ENCODE measurements around the gene FAM50A.

Gene FAM50A

GRCh38 chrX:154468217-154468616 lies 24.3 kb downstream of the FAM50A start:
- no peak for DNase-seq

GRCh38 chrX:154469114-154469513 lies 25.2 kb downstream of the FAM50A start:
- DNase-seq, result no peak

- no peak for DNase-seq
Measured at GRCh38 chrX:154469880-154470279, 25.9 kb downstream of the FAM50A start.

- DNase-seq, result no peak
Measured at GRCh38 chrX:154470434-154470833, 26.5 kb downstream of the FAM50A start.

GRCh38 chrX:154470914-154471568 lies 27.1 kb downstream of the FAM50A start:
- DNase-seq, result no peak

GRCh38 chrX:154471839-154472684 lies 28.1 kb downstream of the FAM50A start:
- DNase-seq, result no peak

- DNase-seq, result no peak
Measured at GRCh38 chrX:154472685-154473632, 29.0 kb downstream of the FAM50A start.

GRCh38 chrX:154473683-154474082 lies 29.7 kb downstream of the FAM50A start:
- no peak for DNase-seq

GRCh38 chrX:154476821-154477220 lies 32.9 kb downstream of the FAM50A start:
- DNase-seq, result no peak

- no peak for DNase-seq
Measured at GRCh38 chrX:154477891-154478477, 34.0 kb downstream of the FAM50A start.

- DNase-seq, result peak; percentile 71
Measured at GRCh38 chrX:154478728-154479622, 35.0 kb downstream of the FAM50A start, which contains the start of gene LAGE3. Gene LAGE3 (minus strand): TSS chrX:154479281. CDS start chrX:154478915, 366 bp downstream.

GRCh38 chrX:154481195-154481594 lies 37.3 kb downstream of the FAM50A start:
- DNase-seq, result no peak

- DNase-seq, result no peak
Measured at GRCh38 chrX:154481911-154482601, 38.1 kb downstream of the FAM50A start.

GRCh38 chrX:154482786-154483185 lies 38.8 kb downstream of the FAM50A start:
- DNase-seq, result no peak

GRCh38 chrX:154483325-154483724 lies 39.4 kb downstream of the FAM50A start:
- no peak for DNase-seq

GRCh38 chrX:154484255-154485149 lies 40.6 kb downstream of the FAM50A start:
- DNase-seq, result no peak

- no peak for DNase-seq
Measured at GRCh38 chrX:154485150-154486051, 41.5 kb downstream of the FAM50A start.

- DNase-seq, result no peak
Measured at GRCh38 chrX:154486052-154486395, 42.1 kb downstream of the FAM50A start.

All from NCI-H187 treated with DMSO at 0.1 percent for 48 hours (cell line).